HG03442 (cell line): ENCODE results near the gene NRG2.

Experiments
- ATAC-seq: cut with Tn5 transposase; IDR thresholded peaks from one replicate; pipeline ENCODE4 v1.9.1; 2021; ENCODE audit warnings: mild to moderate bottlenecking, moderate library complexity; ENCODE audit not compliant: unreplicated experiment

NRG2 gene

GRCh38 chr5:139845846-139846681, 197.0 kb downstream of the NRG2 start:
- no peak for ATAC-seq

GRCh38 chr5:139844472-139845145, 198.5 kb downstream of the NRG2 start:
- peak; percentile 35 for ATAC-seq

- ATAC-seq: no peak
Measured at GRCh38 chr5:139843991-139844390, 199.1 kb downstream of the NRG2 start.

- ATAC-seq: no peak
Measured at GRCh38 chr5:139842321-139842720, 200.8 kb downstream of the NRG2 start.

- no peak for ATAC-seq
Measured at GRCh38 chr5:139841549-139841948, 201.6 kb downstream of the NRG2 start.

- ATAC-seq: no peak
Measured at GRCh38 chr5:139839918-139840317, 203.2 kb downstream of the NRG2 start.

GRCh38 chr5:139839232-139839815, 203.8 kb downstream of the NRG2 start:
- ATAC-seq: no peak

- no peak for ATAC-seq
Measured at GRCh38 chr5:139838381-139839197, 204.5 kb downstream of the NRG2 start.

- ATAC-seq: no peak
Measured at GRCh38 chr5:139837711-139838380, 205.3 kb downstream of the NRG2 start.

GRCh38 chr5:139836469-139837208, 206.5 kb downstream of the NRG2 start:
- no peak for ATAC-seq

GRCh38 chr5:139835656-139836055, 207.4 kb downstream of the NRG2 start:
- no peak for ATAC-seq

GRCh38 chr5:139833525-139833924, 209.6 kb downstream of the NRG2 start:
- ATAC-seq: no peak

GRCh38 chr5:139831624-139832023, 211.5 kb downstream of the NRG2 start:
- no peak for ATAC-seq

- ATAC-seq: no peak
Measured at GRCh38 chr5:139829471-139829870, 213.6 kb downstream of the NRG2 start.

- ATAC-seq: no peak
Measured at GRCh38 chr5:139828207-139828895, 214.7 kb downstream of the NRG2 start.

GRCh38 chr5:139825690-139826089, 217.4 kb downstream of the NRG2 start:
- no peak for ATAC-seq

- ATAC-seq: no peak
Measured at GRCh38 chr5:139823757-139824355, 219.2 kb downstream of the NRG2 start.

- no peak for ATAC-seq
Measured at GRCh38 chr5:139822553-139823425, 220.3 kb downstream of the NRG2 start.
